KMS-11 (cell line): ENCODE measurements around the gene TMEM100.

Experiments used
- H2AFZ ChIP-seq: fragments of 200-600 bp; sonication (generic); 2 replicates; pipeline ENCODE4 v1.6.1; 2016; ENCODE audit warnings: antibody characterized with exemption, mixed run types, low read depth
- H3K27ac ChIP-seq: fragments of 200-600 bp; sonication (generic); 2 replicates; pipeline ENCODE4 v1.6.1; 2016; ENCODE audit warnings: mild to moderate bottlenecking, mixed run types
- H3K27me3 ChIP-seq: fragments of 200-600 bp; sonication (generic); 2 replicates; pipeline ENCODE4 v1.6.1; 2017; ENCODE audit warnings: mild to moderate bottlenecking, low read depth, mixed run types, moderate library complexity; ENCODE audit not compliant: insufficient read depth
- H3K36me3 ChIP-seq: fragments of 200-600 bp; sonication (generic); 2 replicates; pipeline ENCODE4 v1.6.1; 2017; ENCODE audit warnings: mild to moderate bottlenecking, mixed run types; ENCODE audit not compliant: insufficient read depth
- H3K4me1 ChIP-seq: fragments of 200-600 bp; sonication (generic); 2 replicates; pipeline ENCODE4 v1.6.1; 2016; ENCODE audit warnings: mild to moderate bottlenecking, low read depth, mixed run types; ENCODE audit not compliant: poor library complexity, severe bottlenecking
- H3K4me2 ChIP-seq: fragments of 200-600 bp; sonication (generic); 2 replicates; pipeline ENCODE4 v1.7.0; 2016; ENCODE audit warnings: mild to moderate bottlenecking, mixed run types
- H3K4me3 ChIP-seq: fragments of 200-600 bp; sonication (generic); IDR thresholded peaks from 2 replicates; pipeline ENCODE4 v1.6.1; 2017; ENCODE audit warnings: low read depth, low read length, mixed read lengths; ENCODE audit not compliant: insufficient read depth
- H3K79me2 ChIP-seq: fragments of 200-600 bp; sonication (generic); 2 replicates; pipeline ENCODE4 v1.6.1; 2016; ENCODE audit warnings: low read depth, mixed run types; ENCODE audit not compliant: insufficient read depth
- H3K9ac ChIP-seq: fragments of 200-600 bp; sonication (generic); 2 replicates; pipeline ENCODE4 v1.6.1; 2016; ENCODE audit warnings: mild to moderate bottlenecking, mixed run types
- H4K20me1 ChIP-seq: fragments of 200-600 bp; sonication (generic); 2 replicates; pipeline ENCODE4 v1.6.1; 2016; ENCODE audit warnings: mild to moderate bottlenecking, mixed run types; ENCODE audit not compliant: insufficient read depth
- CTCF ChIP-seq: fragments of 200-600 bp; sonication (generic); conservative IDR thresholded peaks from 2 replicates; pipeline ENCODE4 v1.6.1; 2017; ENCODE audit warnings: low read depth, mild to moderate bottlenecking, antibody characterized with exemption, low read length, moderate library complexity, mixed read lengths

TMEM100 gene

GRCh38 chr17:55704401-55704800, 18.3 kb downstream of the TMEM100 start:
- no peak overlapping the region for H3K9ac ChIP-seq
- H3K79me2 ChIP-seq, result no peaks in the 10 kb centered on the region
- H3K27me3 ChIP-seq, result no peaks in the 10 kb centered on the region
- H2AFZ ChIP-seq, result no peak overlapping the region
- no peaks in the 10 kb centered on the region for H3K36me3 ChIP-seq
- H4K20me1 ChIP-seq, result no peaks in the 10 kb centered on the region
- no peak overlapping the region for H3K27ac ChIP-seq
- TF ChIP-seq CTCF, result no peak
- no peaks in the 10 kb centered on the region for H3K4me1 ChIP-seq
- H3K4me3 ChIP-seq, result no peak overlapping the region
- H3K4me2 ChIP-seq, result no peak overlapping the region

GRCh38 chr17:55702150-55702549, 20.5 kb downstream of the TMEM100 start:
- no peak overlapping the region for H3K4me3 ChIP-seq
- no peaks in the 10 kb centered on the region for H3K79me2 ChIP-seq
- H4K20me1 ChIP-seq, result no peaks in the 10 kb centered on the region
- no peaks in the 10 kb centered on the region for H3K27me3 ChIP-seq
- H3K4me2 ChIP-seq, result no peak overlapping the region
- H3K9ac ChIP-seq, result no peak overlapping the region
- H3K36me3 ChIP-seq, result no peaks in the 10 kb centered on the region
- TF ChIP-seq CTCF, result no peak
- no peak overlapping the region for H2AFZ ChIP-seq
- no peak overlapping the region for H3K27ac ChIP-seq
- no peaks in the 10 kb centered on the region for H3K4me1 ChIP-seq

- Histone ChIP-seq H3K27ac (no peak overlapping the region), H3K27me3 (no peaks in the 10 kb centered on the region), H3K79me2 (no peaks in the 10 kb centered on the region), H3K4me1 (no peaks in the 10 kb centered on the region), H4K20me1 (no peaks in the 10 kb centered on the region), H3K9ac (no peak overlapping the region), H2AFZ (no peak overlapping the region), H3K4me3 (no peak overlapping the region), H3K4me2 (no peak overlapping the region), H3K36me3 (no peaks in the 10 kb centered on the region)
- TF ChIP-seq CTCF, result no peak
These were observed 23.3 kb downstream of the TMEM100 start for GRCh38 chr17:55699181-55699860.

- Histone ChIP-seq H3K79me2 (no peaks in the 10 kb centered on the region), H3K4me2 (no peak overlapping the region), H3K27ac (no peak overlapping the region), H3K36me3 (no peaks in the 10 kb centered on the region; the same call in 1 of the 2 replicates), H3K4me3 (no peak overlapping the region), H2AFZ (no peak overlapping the region), H3K27me3 (no peaks in the 10 kb centered on the region), H3K9ac (no peak overlapping the region), H4K20me1 (no peaks in the 10 kb centered on the region), H3K4me1 (no peaks in the 10 kb centered on the region)
- no peak for TF ChIP-seq CTCF
These were observed 28.3 kb downstream of the TMEM100 start for GRCh38 chr17:55694286-55694910.
